K562 (cell line): ENCODE measurements around the gene ARNT2. TPM values are rescaled to one million over a fixed set of nuclear protein-coding genes. Genes with fewer than 3 reads are reported as not detected.

Experiments
- ATAC-seq: fragments of 200-7000 bp; cut with Tn5 transposase; 3 replicates; pipeline ENCODE4 v1.9.1; 2020; ENCODE audit warnings: moderate library complexity
- BruUV-seq: library from RNA; stranded (reverse); fragments of 400-500 nt; replicated peaks from 2 replicates; lab custom pipeline; 2021; lab: Mats Ljungman, UMichigan
- CTCF ChIA-PET: fragments of 300-600 bp; formaldehyde crosslinking; extraction: SDS; loops from one replicate; lab custom pipeline; 2021; ENCODE audit warnings: low intra/inter-chr PET ratio; lab: Yijun Ruan, JAX
- POLR2A ChIA-PET: fragments of 300-600, 350-650 bp; sonication (Branson Sonifier 250); formaldehyde crosslinking; extraction: SDS; loops from one replicate; lab custom pipeline; 2021; ENCODE audit warnings: antibody characterized with exemption, inconsistent platforms; lab: Yijun Ruan, JAX
- DNase-seq, 4 experiments: peaks; one replicate each; pipeline versions ENCODE4 v3.0.0 to v3.0.0-alpha.2; 2011 to 2018; ENCODE audit warnings: low spot score in 3 of 4, mixed read lengths in 3 of 4; ENCODE audit errors: extremely low read depth in 1 of 4
- FAIRE-seq: peaks from 2 replicates; lab custom pipeline; 2011; peaks lifted over from hg19 to GRCh38; lab: Jason Lieb, UNC
- H2AFZ ChIP-seq: 2 replicates; pipeline ENCODE4 v1.6.0; 2011; ENCODE audit warnings: low read depth, low read length, control low read depth, inconsistent platforms
- H3K27ac ChIP-seq: fragments of 200-600 bp; 3 replicates; pipeline ENCODE4 v1.8.0; 2011; ENCODE audit warnings: low read depth, mild to moderate bottlenecking, control low read depth, inconsistent platforms, low read length, moderate library complexity, mixed read lengths; ENCODE audit errors: extremely low read depth
- H3K27me3 ChIP-seq, 2 experiments: fragments of 300-600 bp in 1 of 2; 2 replicates in 1 of 2; 3 replicates in 1 of 2; pipeline versions ENCODE4 v1.6.0 to v1.8.0; 2011; ENCODE audit warnings: inconsistent platforms in 2 of 2, low read length in 2 of 2, mild to moderate bottlenecking in 1 of 2, mixed read lengths in 1 of 2, moderate library complexity in 1 of 2; ENCODE audit not compliant: control insufficient read depth in 2 of 2, insufficient read depth in 2 of 2
- H3K36me3 ChIP-seq: fragments of 300-600 bp; 3 replicates; pipeline ENCODE4 v1.8.0; 2011; ENCODE audit warnings: mild to moderate bottlenecking, low read length, inconsistent platforms; ENCODE audit not compliant: control insufficient read depth, insufficient read depth
- H3K4me1 ChIP-seq, 2 experiments: fragments of 200-600 bp in 1 of 2; replicated peaks in 1 of 2; 2 replicates in 1 of 2; 3 replicates in 1 of 2; pipeline versions ENCODE4 v1.5.1 to v1.8.0; 2011; ENCODE audit warnings: inconsistent platforms in 2 of 2, low read length in 2 of 2, mild to moderate bottlenecking in 1 of 2, mixed read lengths in 1 of 2, moderate library complexity in 1 of 2; ENCODE audit not compliant: control insufficient read depth in 2 of 2, insufficient read depth in 2 of 2
- H3K4me2 ChIP-seq: 2 replicates; pipeline ENCODE4 v1.6.1; 2011; ENCODE audit warnings: low read length, control low read depth, inconsistent platforms, mixed read lengths; ENCODE audit not compliant: insufficient read depth
- H3K4me3 ChIP-seq: fragments of 200-600 bp; sonication (generic), shearing (Covaris generic); 2 replicates; pipeline ENCODE4 v1.5.1; 2016; ENCODE audit warnings: control low read depth, inconsistent platforms
- H3K79me2 ChIP-seq: fragments of 200-600 bp; 3 replicates; pipeline ENCODE4 v1.8.0; 2011; ENCODE audit warnings: low read length, inconsistent platforms; ENCODE audit not compliant: control insufficient read depth, insufficient read depth
- H3K9ac ChIP-seq, 2 experiments: 2 replicates each; pipeline versions ENCODE4 v1.6.0 to v1.6.1; 2011; ENCODE audit warnings: low read depth in 2 of 2, low read length in 2 of 2, control low read depth in 1 of 2, inconsistent platforms in 1 of 2, mild to moderate bottlenecking in 1 of 2, mixed read lengths in 1 of 2; ENCODE audit not compliant: insufficient read depth in 1 of 2
- H3K9me1 ChIP-seq: one replicate; pipeline ENCODE4 v1.6.0; 2011; ENCODE audit warnings: inconsistent platforms, mild to moderate bottlenecking, low read length, moderate library complexity; ENCODE audit not compliant: control insufficient read depth, insufficient read depth
- H3K9me3 ChIP-seq: replicated peaks from 2 replicates; pipeline ENCODE4 v1.5.1; 2011; ENCODE audit warnings: low read depth, low read length, inconsistent platforms; ENCODE audit not compliant: control insufficient read depth, insufficient read depth
- H4K20me1 ChIP-seq: replicated peaks from 2 replicates; pipeline ENCODE4 v1.6.1; 2011; ENCODE audit warnings: low read length, inconsistent platforms, mixed read lengths; ENCODE audit not compliant: control insufficient read depth, insufficient read depth
- CAMTA2 ChIP-seq: fragments of 250-450 bp; sonication (Bioruptor Pico); conservative IDR thresholded peaks from 2 replicates; pipeline ENCODE4 v1.5.1; 2022
- FOS ChIP-seq: IDR thresholded peaks from 3 replicates; pipeline ENCODE4 v1.6.1; 2011; ENCODE audit not compliant: insufficient read length; ENCODE audit errors: extremely low read depth
- LCOR ChIP-seq: sonication (generic); formaldehyde crosslinking; IDR thresholded peaks from 2 replicates; pipeline ENCODE4 v1.8.0; 2022; ENCODE audit warnings: mild to moderate bottlenecking, missing genetic modification reagents
- MCM2 ChIP-seq: fragments of 450-650 bp; IDR thresholded peaks from 2 replicates; pipeline ENCODE4 v1.6.1; 2017; ENCODE audit warnings: low read depth, mild to moderate bottlenecking
- MCM5 ChIP-seq: fragments of 450-650 bp; IDR thresholded peaks from 2 replicates; pipeline ENCODE4 v1.6.1; 2016; ENCODE audit warnings: low read depth
- STAT5A ChIP-seq: IDR thresholded peaks from 2 replicates; pipeline ENCODE4 v1.6.1; 2012; ENCODE audit warnings: low read length, inconsistent platforms, borderline replicate concordance
- TCFL5 ChIP-seq: fragments of 250-450 bp; sonication (Bioruptor Pico); conservative IDR thresholded peaks from 2 replicates; pipeline ENCODE4 v1.6.1; 2021; ENCODE audit warnings: mild to moderate bottlenecking, moderate library complexity, matching md5 sums
- ZZZ3 ChIP-seq: fragments of 450-650 bp; IDR thresholded peaks from 2 replicates; pipeline ENCODE4 v1.6.1; 2016; ENCODE audit warnings: antibody characterized with exemption, mild to moderate bottlenecking, moderate library complexity
- WGBS: fragments of 100-300 bp; shearing (Covaris generic); methylation state at CpG from one replicate; pipeline ENCODE4 v1.1.6; 2016; ENCODE audit warnings: low coverage, mixed read lengths; ENCODE audit not compliant: insufficient coverage; ENCODE audit errors: missing lambda C conversion rate; 5-methylcytosine and 5-hydroxymethylcytosine counted together
- in situ Hi-C: fragments of 300-500 bp; cut with MboI; formaldehyde crosslinking; loops from 4 replicates; pipeline ENCODE4 v1.15.0; 2018; ENCODE audit warnings: inconsistent platforms, mixed read lengths
- intact Hi-C: fragments of 100-400 bp; cut with micrococcal nuclease; formaldehyde crosslinking; loops from 2 replicates; pipeline ENCODE4 v1.14.2; 2022
- polyA plus RNA-seq, 8 experiments: library from polyadenylated mRNA; depleted of rRNA in 4 of 8; stranded (reverse) in 5 of 8; unstranded in 3 of 8; fragments of >200 nt; fragmentation: Nextera tagmentation in 2 of 8; fragmentation: Illumina TruSeq in 1 of 8; extraction: Ambion mirVana in 2 of 8; extraction: Trizol in 1 of 8; gene quantifications; 2 replicates each; pipeline versions ENCODE4 v1.2.1 to v1.2.3, GENCODE V29; 2011 to 2014; ENCODE audit warnings: inconsistent platforms in 1 of 8, missing spikeins in 1 of 8
- total RNA-seq, 7 experiments: library from RNA; depleted of rRNA in 6 of 7; stranded (reverse); fragments of >200 nt in 6 of 7; fragmentation: Illumina TruSeq in 2 of 7; extraction: Trizol in 2 of 7; gene quantifications; 2 replicates each; pipeline versions ENCODE4 v1.2.1 to v1.2.3, GENCODE V29; 2011 to 2021; ENCODE audit warnings: low replicate concordance in 1 of 7
- TF ChIP-seq, protein P1 (sequence below): fragments of 250-450 bp; sonication (Bioruptor Pico); IDR thresholded peaks from 2 replicates; pipeline ENCODE4 v1.4.0; 2020; ENCODE audit warnings: mild to moderate bottlenecking, moderate library complexity
- TF ChIP-seq, protein P2 (sequence below): fragments of 250-450 bp; sonication (Bioruptor Pico); IDR thresholded peaks from 2 replicates; pipeline ENCODE4 v1.4.0; 2020; ENCODE audit warnings: mild to moderate bottlenecking

Gene ARNT2
- total and polyA plus RNA-seq, 9 of the 15 experiments (the other 6 are each of a cell fraction or from before 2014, with no cell fraction given): 0.01 TPM; not detected in 8

DNA sequence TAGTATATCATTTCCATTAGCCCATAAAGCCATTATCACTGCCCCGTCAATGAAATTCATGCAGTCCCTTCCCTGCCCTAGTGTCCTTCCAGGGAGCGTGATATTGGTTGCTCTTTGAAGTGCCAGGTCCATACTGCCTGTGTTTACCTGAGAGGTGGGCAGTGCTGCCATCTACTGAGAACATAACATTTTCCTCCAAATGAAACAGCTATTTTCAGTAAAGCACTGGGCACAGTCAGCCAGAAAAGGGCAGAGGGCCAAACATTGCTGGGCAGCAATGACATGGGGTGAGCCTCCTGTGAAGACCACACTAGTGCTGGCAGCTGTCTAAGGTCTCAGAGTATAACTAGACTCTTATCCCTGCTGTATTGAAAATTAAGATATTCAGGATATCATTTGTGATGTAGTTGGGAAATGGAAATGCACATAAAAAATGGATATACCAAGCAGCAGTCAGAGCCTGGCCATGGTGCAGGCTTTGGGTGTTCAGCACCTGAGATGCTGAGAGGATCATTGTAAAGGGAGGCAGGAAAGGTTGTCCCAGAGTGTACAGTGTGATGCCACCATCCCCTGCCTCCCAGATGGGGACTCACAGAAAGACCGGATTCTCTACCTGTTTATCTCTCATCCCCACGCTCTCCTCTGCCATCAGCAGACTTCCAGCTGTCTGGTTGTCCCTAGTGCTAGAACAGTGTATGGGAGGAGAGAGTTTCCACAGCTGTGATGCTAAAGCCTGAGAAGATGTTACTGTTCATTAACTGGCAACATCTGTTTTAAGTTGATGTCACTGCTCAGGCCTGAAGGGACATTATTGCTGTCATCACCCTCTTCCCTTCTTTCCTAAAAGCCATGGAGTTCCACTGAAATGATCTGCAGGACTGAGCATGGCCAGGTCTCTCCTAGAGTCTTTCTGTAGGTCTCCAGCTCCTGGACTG is 108.8 kb downstream of the ARNT2 start (continued):
- TF ChIP-seq, protein P1, sequence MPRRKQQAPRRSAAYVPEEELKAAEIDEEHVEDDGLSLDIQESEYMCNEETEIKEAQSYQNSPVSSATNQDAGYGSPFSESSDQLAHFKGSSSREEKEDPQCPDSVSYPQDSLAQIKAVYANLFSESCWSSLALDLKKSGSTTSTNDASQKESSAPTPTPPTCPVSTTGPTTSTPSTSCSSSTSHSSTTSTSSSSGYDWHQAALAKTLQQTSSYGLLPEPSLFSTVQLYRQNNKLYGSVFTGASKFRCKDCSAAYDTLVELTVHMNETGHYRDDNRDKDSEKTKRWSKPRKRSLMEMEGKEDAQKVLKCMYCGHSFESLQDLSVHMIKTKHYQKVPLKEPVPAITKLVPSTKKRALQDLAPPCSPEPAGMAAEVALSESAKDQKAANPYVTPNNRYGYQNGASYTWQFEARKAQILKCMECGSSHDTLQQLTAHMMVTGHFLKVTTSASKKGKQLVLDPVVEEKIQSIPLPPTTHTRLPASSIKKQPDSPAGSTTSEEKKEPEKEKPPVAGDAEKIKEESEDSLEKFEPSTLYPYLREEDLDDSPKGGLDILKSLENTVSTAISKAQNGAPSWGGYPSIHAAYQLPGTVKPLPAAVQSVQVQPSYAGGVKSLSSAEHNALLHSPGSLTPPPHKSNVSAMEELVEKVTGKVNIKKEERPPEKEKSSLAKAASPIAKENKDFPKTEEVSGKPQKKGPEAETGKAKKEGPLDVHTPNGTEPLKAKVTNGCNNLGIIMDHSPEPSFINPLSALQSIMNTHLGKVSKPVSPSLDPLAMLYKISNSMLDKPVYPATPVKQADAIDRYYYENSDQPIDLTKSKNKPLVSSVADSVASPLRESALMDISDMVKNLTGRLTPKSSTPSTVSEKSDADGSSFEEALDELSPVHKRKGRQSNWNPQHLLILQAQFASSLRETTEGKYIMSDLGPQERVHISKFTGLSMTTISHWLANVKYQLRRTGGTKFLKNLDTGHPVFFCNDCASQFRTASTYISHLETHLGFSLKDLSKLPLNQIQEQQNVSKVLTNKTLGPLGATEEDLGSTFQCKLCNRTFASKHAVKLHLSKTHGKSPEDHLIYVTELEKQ (CRISPR knock-in tag): no peak
- TF ChIP-seq LCOR (CRISPR knock-in tag): no peak
- TF ChIP-seq, all 486 proteins: peak for 0

DNA sequence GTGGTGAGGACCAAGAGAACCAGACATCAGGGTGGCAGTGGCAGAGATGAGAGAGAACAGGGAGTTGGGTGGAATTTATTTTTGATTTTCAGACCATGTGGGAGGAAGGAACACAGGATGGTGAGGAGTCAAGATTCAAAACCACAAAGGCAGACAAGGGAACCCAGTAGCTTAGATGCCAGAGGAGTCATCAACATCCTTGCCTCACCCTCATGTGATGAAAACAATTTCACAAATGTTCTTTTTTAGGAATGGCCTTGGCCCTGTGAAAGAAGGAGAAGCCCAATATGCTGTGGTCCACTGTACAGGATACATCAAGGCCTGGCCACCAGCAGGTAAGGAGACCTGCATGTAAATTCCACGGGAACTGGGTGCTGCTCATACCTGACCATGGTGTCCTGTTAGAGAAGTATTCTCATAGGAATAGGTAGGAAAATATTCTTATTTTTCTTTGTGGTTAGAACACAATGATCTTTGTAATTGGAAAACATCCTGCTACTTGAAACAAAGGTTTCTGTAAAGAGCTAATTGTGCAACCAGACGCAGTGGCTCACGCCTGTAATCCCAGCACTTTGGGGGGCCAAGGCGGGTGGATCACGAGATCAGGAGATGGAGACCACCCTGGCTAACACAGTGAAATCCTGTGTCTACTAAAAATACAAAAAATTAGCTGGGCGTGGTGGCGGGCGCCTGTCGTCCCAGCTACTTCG is 110.0 kb downstream of the ARNT2 start:
- Histone ChIP-seq H3K27me3 (no peaks in the 10 kb centered on the region; a peak in 1 of 5 replicates), H3K4me1 (no peaks in the 10 kb centered on the region), H3K4me3 (no peak overlapping the region), H3K27ac (no peak overlapping the region), H4K20me1 (no peaks in the 10 kb centered on the region), H3K9ac (no peak overlapping the region), H3K9me1 (no peaks in the 10 kb centered on the region), H3K9me3 (no peaks in the 10 kb centered on the region), H2AFZ (no peak overlapping the region), H3K79me2 (no peaks in the 10 kb centered on the region), H3K4me2 (no peak overlapping the region), H3K36me3 (no peaks in the 10 kb centered on the region)
- FAIRE-seq (no peak), DNase-seq (no peak), ATAC-seq (no peak)
- in situ Hi-C loops: no loop called here
- POLR2A ChIA-PET: interaction anchor here (0.5 kb wide), 1 partner anchor 10 kb away, joined by 3 read pairs; no protein-coding TSS in a partner anchor
- BruUV-seq: no TSS peak
- 2% methylated on average over 10 of the region's 10 CpGs for WGBS
- CTCF ChIA-PET: no interaction called here
- intact Hi-C loops: no loop called here
- TF ChIP-seq ZZZ3 (no peak), MCM5 (no peak), CAMTA2 (CRISPR knock-in tag) (no peak), FOS (no peak), STAT5A (no peak), TCFL5 (CRISPR knock-in tag) (no peak), MCM2 (no peak)
- TF ChIP-seq, protein P2, sequence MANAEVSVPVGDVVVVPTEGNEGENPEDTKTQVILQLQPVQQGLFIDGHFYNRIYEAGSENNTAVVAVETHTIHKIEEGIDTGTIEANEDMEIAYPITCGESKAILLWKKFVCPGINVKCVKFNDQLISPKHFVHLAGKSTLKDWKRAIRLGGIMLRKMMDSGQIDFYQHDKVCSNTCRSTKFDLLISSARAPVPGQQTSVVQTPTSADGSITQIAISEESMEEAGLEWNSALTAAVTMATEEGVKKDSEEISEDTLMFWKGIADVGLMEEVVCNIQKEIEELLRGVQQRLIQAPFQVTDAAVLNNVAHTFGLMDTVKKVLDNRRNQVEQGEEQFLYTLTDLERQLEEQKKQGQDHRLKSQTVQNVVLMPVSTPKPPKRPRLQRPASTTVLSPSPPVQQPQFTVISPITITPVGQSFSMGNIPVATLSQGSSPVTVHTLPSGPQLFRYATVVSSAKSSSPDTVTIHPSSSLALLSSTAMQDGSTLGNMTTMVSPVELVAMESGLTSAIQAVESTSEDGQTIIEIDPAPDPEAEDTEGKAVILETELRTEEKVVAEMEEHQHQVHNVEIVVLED (CRISPR knock-in tag): no peak
